ENCODE measurements around the gene ST6GAL1. TPM values are rescaled to one million over a fixed set of nuclear protein-coding genes. Genes with fewer than 3 reads are reported as not detected.

ST6GAL1 gene
- total and polyA plus RNA-seq, 10 of the 15 experiments (the other 5 are each of a cell fraction or from before 2014, with no cell fraction given), result 74.2 to 248 (median 149) TPM

DNA sequence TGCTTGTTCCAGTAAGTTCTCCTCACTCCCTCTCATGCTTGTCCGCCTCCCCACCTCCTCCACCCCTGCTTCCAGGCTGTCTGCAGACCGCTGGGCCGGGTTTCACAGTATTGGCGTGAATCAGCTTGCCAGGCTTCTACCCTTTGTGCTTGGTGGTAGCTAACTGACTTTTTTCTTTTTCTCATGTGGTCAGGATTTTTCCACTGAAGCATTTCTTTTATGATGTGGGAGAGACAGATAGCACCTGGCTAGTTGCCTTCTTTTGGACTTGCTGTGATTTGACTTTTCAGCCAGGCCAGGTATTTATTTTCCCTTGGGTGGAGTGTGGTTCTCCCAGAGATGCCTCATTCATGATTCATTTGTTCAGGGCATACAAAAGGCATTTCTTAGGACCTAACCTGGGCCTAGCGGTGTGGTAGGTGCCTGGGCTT, 60.6 kb downstream of the ST6GAL1 start:
- WGBS (ENCODE audit: insufficient coverage, insufficient replicate concordance, low lambda C conversion rate, missing lambda C conversion rate), result 93% methylated on average over 5 of the region's 5 CpGs
- no peak overlapping the region for H3K4me3 ChIP-seq
- H3K27me3 ChIP-seq (replicated peaks in 1 of 2; ENCODE audit: control insufficient read depth in 2 of 2, insufficient read depth in 2 of 2, low read length in 1 of 2), result no peaks in the 10 kb centered on the region
- peaks cover 41% of the 10 kb centered on the region for H3K79me2 ChIP-seq (ENCODE audit: control insufficient read depth, insufficient read depth, low read length)
- H3K4me2 ChIP-seq (ENCODE audit: control insufficient read depth, insufficient read depth), result no peak overlapping the region
- H3K36me3 ChIP-seq (ENCODE audit: control insufficient read depth in 2 of 2, insufficient read depth in 2 of 2, low read length in 1 of 2), result peaks cover 0 to 9% of the 10 kb centered on the region in 2 experiments; a peak in 3 of 4 replicates
- peak overlapping the region; percentile 59 for H3K27ac ChIP-seq (ENCODE audit: control insufficient read depth, insufficient read depth)
- H3K4me1 ChIP-seq (ENCODE audit: control insufficient read depth, insufficient read depth, low read length), result peaks cover 72% of the 10 kb centered on the region
- ChIA-PET CTCF (interaction anchor here (1.7 to 2.2 kb wide), 2 partner anchors 13 to 141 kb away, joined by 6 to 7 read pairs; no protein-coding TSS in a partner anchor), SMC1A (ENCODE audit: uncharacterized antibody, unreplicated experiment) (interaction anchor here (0.7 to 4.0 kb wide), 8 partner anchors 10 to 142 kb away, joined by 3 to 83 read pairs (median 4); no protein-coding TSS in a partner anchor), POLR2A (interaction anchor here (1.0 to 5.5 kb wide), 4 partner anchors 9 to 58 kb away, joined by 3 to 37 read pairs (median 12); no protein-coding TSS in a partner anchor), RAD21 (ENCODE audit: unreplicated experiment) (interaction anchor here (2.5 to 4.4 kb wide), 4 partner anchors 9 to 58 kb away, joined by 17 to 43 read pairs (median 32); no protein-coding TSS in a partner anchor)
- no peaks in the 10 kb centered on the region for H4K20me1 ChIP-seq (ENCODE audit: control insufficient read depth, insufficient read depth)
- no peak for FAIRE-seq
- TF ChIP-seq EGR1 (IDR thresholded peaks at IDR 0.05; ENCODE audit: borderline replicate concordance in 1 of 2, low read depth in 2 of 2, low read length in 2 of 2) (no peak), CHD4 (IDR thresholded peaks at IDR 0.05) (no peak), RUNX3 (IDR thresholded peaks at IDR 0.05; ENCODE audit: low read length) (peak; percentile 33; the same call in 1 of the 2 replicates)
- TF ChIP-seq, protein P1, sequence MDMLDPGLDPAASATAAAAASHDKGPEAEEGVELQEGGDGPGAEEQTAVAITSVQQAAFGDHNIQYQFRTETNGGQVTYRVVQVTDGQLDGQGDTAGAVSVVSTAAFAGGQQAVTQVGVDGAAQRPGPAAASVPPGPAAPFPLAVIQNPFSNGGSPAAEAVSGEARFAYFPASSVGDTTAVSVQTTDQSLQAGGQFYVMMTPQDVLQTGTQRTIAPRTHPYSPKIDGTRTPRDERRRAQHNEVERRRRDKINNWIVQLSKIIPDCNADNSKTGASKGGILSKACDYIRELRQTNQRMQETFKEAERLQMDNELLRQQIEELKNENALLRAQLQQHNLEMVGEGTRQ (IDR thresholded peaks at IDR 0.05; ENCODE audit: borderline replicate concordance, low read depth, low read length), result no peak
- TF ChIP-seq, protein P2, sequence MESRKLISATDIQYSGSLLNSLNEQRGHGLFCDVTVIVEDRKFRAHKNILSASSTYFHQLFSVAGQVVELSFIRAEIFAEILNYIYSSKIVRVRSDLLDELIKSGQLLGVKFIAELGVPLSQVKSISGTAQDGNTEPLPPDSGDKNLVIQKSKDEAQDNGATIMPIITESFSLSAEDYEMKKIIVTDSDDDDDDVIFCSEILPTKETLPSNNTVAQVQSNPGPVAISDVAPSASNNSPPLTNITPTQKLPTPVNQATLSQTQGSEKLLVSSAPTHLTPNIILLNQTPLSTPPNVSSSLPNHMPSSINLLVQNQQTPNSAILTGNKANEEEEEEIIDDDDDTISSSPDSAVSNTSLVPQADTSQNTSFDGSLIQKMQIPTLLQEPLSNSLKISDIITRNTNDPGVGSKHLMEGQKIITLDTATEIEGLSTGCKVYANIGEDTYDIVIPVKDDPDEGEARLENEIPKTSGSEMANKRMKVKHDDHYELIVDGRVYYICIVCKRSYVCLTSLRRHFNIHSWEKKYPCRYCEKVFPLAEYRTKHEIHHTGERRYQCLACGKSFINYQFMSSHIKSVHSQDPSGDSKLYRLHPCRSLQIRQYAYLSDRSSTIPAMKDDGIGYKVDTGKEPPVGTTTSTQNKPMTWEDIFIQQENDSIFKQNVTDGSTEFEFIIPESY (IDR thresholded peaks at IDR 0.05), result 0 out of 2 replicates have a peak, but pooled peaks have one; percentile 3
- no TSS peak for BruUV-seq (replicated peaks)
- no peak overlapping the region for H2AFZ ChIP-seq (ENCODE audit: control insufficient read depth, low read depth, low read length)
- intact Hi-C loops (cut with micrococcal nuclease; ENCODE audit: unreplicated experiment), result no loop called here
- in situ Hi-C loops (cut with MboI), result no loop called here
- DNase-seq (ENCODE audit: low read depth, low spot score), result no peak
- H3K9ac ChIP-seq (ENCODE audit: control insufficient read depth, insufficient read depth, low read length), result no peak overlapping the region
- ATAC-seq, result 0 out of 3 replicates have a peak, but pooled peaks have one; percentile 2
- H3K9me3 ChIP-seq (replicated peaks; ENCODE audit: control insufficient read depth, insufficient read depth, low read length), result peaks cover 3% of the 10 kb centered on the region; the same call in 1 of the 3 replicates

All from GM12878 (cell line).